SU-DHL-6 (cell line): ENCODE data around the gene TRIM9.

Experiments used
- H2AFZ ChIP-seq: fragments of 200-600 bp; sonication (generic); 2 replicates; pipeline ENCODE4 v1.6.1; 2014; ENCODE audit warnings: low read depth, mild to moderate bottlenecking, moderate library complexity, mixed read lengths, antibody characterized with exemption, low read length; ENCODE audit not compliant: severe bottlenecking
- H3F3A ChIP-seq: fragments of 200-600 bp; shearing (Covaris generic); 2 replicates; pipeline ENCODE4 v1.6.0; 2016; ENCODE audit warnings: antibody characterized with exemption, mild to moderate bottlenecking; ENCODE audit not compliant: insufficient read depth
- H3K27ac ChIP-seq: fragments of 200-600 bp; sonication (generic); 2 replicates; pipeline ENCODE4 v1.5.1; 2016; ENCODE audit warnings: low read depth, mild to moderate bottlenecking, low read length, moderate library complexity, mixed read lengths
- H3K27me3 ChIP-seq: fragments of 200-600 bp; sonication (generic), shearing (Covaris generic); 2 replicates; pipeline ENCODE4 v1.6.0; 2014; ENCODE audit warnings: mild to moderate bottlenecking, low read length
- H3K36me3 ChIP-seq: fragments of 200-600 bp; sonication (generic); 2 replicates; pipeline ENCODE4 v1.6.1; 2014; ENCODE audit warnings: mild to moderate bottlenecking, low read length, mixed read lengths
- H3K4me2 ChIP-seq: fragments of 300-600, 200-600 bp; shearing (Covaris generic), sonication (generic); 2 replicates; pipeline ENCODE4 v1.6.0; 2014; ENCODE audit warnings: low read length, low read depth, mild to moderate bottlenecking; ENCODE audit not compliant: poor library complexity, severe bottlenecking
- H3K4me3 ChIP-seq: fragments of 200-600 bp; sonication (generic); 2 replicates; pipeline ENCODE4 v1.5.1; 2014; ENCODE audit warnings: antibody characterized with exemption, low read length, mild to moderate bottlenecking, mixed read lengths; ENCODE audit not compliant: insufficient read depth, poor library complexity, severe bottlenecking
- H3K79me2 ChIP-seq: fragments of 200-600 bp; sonication (generic); 2 replicates; pipeline ENCODE4 v1.6.1; 2014; ENCODE audit warnings: mild to moderate bottlenecking, low read length, moderate library complexity; ENCODE audit not compliant: insufficient read depth
- H3K9ac ChIP-seq: fragments of 200-600 bp; sonication (generic); 2 replicates; pipeline ENCODE4 v1.7.0; 2014; ENCODE audit warnings: mild to moderate bottlenecking, low read length
- H3K9me2 ChIP-seq: fragments of 200-600 bp; sonication (generic); replicated peaks from 2 replicates; pipeline ENCODE4 v1.6.1; 2014; ENCODE audit warnings: low read length; ENCODE audit not compliant: insufficient read depth
- H3K9me3 ChIP-seq: fragments of 200-600 bp; sonication (generic); 2 replicates; pipeline ENCODE4 v1.6.1; 2014; ENCODE audit warnings: low read length, mixed read lengths; ENCODE audit not compliant: insufficient read depth
- H4K20me1 ChIP-seq: fragments of 200-600 bp; sonication (generic); 2 replicates; pipeline ENCODE4 v1.6.1; 2014; ENCODE audit warnings: low read depth, mild to moderate bottlenecking, antibody characterized with exemption, low read length, moderate library complexity, mixed read lengths
- CTCF ChIP-seq: fragments of 200-600 bp; sonication (generic); IDR thresholded peaks from one replicate; pipeline ENCODE4 v1.5.1; 2017; ENCODE audit warnings: antibody characterized with exemption, mild to moderate bottlenecking, low read length, moderate library complexity; ENCODE audit not compliant: insufficient read depth, poor library complexity, severe bottlenecking
- EZH2phosphoT487 ChIP-seq: fragments of 200-600 bp; sonication (generic), shearing (Covaris generic); conservative IDR thresholded peaks from 2 replicates; pipeline ENCODE4 v1.6.1; 2018; ENCODE audit warnings: mild to moderate bottlenecking, antibody characterized with exemption, low read length, moderate library complexity, mixed read lengths

TRIM9 gene

GRCh38 chr14:51014625-51015024, 80.3 kb downstream of the TRIM9 start:
- no peaks in the 10 kb centered on the region for H3K9me3 ChIP-seq
- no peaks in the 10 kb centered on the region for H3K36me3 ChIP-seq
- H3F3A ChIP-seq, result no peaks in the 10 kb centered on the region
- no peak overlapping the region for H3K27ac ChIP-seq
- no peak overlapping the region for H2AFZ ChIP-seq
- TF ChIP-seq EZH2phosphoT487 (no peak), CTCF (no peak)
- H3K27me3 ChIP-seq, result no peaks in the 10 kb centered on the region
- H3K4me3 ChIP-seq, result no peak overlapping the region
- no peak overlapping the region for H3K4me2 ChIP-seq
- H3K9ac ChIP-seq, result no peak overlapping the region
- no peaks in the 10 kb centered on the region for H4K20me1 ChIP-seq
- H3K9me2 ChIP-seq, result no peaks in the 10 kb centered on the region
- H3K79me2 ChIP-seq, result no peaks in the 10 kb centered on the region

- Histone ChIP-seq H3K27me3 (no peaks in the 10 kb centered on the region), H3K9ac (no peak overlapping the region), H3K9me2 (no peaks in the 10 kb centered on the region), H3K36me3 (no peaks in the 10 kb centered on the region), H2AFZ (no peak overlapping the region), H3K4me3 (no peak overlapping the region), H3K9me3 (no peaks in the 10 kb centered on the region), H3F3A (no peaks in the 10 kb centered on the region), H3K27ac (no peak overlapping the region), H3K79me2 (no peaks in the 10 kb centered on the region), H3K4me2 (no peak overlapping the region), H4K20me1 (no peaks in the 10 kb centered on the region)
- no peak for TF ChIP-seq CTCF
- TF ChIP-seq EZH2phosphoT487, result no peak
Measured at GRCh38 chr14:51014086-51014485, 80.8 kb downstream of the TRIM9 start.

- Histone ChIP-seq H3K4me2 (no peak overlapping the region), H3K4me3 (no peak overlapping the region), H3K9ac (no peak overlapping the region), H4K20me1 (no peaks in the 10 kb centered on the region), H3K9me2 (no peaks in the 10 kb centered on the region), H2AFZ (no peak overlapping the region), H3K9me3 (no peaks in the 10 kb centered on the region), H3F3A (no peaks in the 10 kb centered on the region), H3K27me3 (no peaks in the 10 kb centered on the region), H3K79me2 (no peaks in the 10 kb centered on the region), H3K27ac (no peak overlapping the region), H3K36me3 (no peaks in the 10 kb centered on the region)
- TF ChIP-seq EZH2phosphoT487, result no peak
- TF ChIP-seq CTCF, result no peak
Measured at GRCh38 chr14:51012055-51012454, 82.8 kb downstream of the TRIM9 start.
